SH-SY5Y (cell line): ENCODE results near the gene PHKB.

ENCODE experiments used
- GATA2 ChIP-seq: IDR thresholded peaks from 2 replicates; pipeline ENCODE4 v1.6.1; 2011; ENCODE audit warnings: mild to moderate bottlenecking, low read depth, low read length
- GATA3 ChIP-seq: IDR thresholded peaks from 2 replicates; pipeline ENCODE4 v1.6.1; 2011; ENCODE audit warnings: low read depth, mild to moderate bottlenecking, low read length, moderate library complexity

DNA sequence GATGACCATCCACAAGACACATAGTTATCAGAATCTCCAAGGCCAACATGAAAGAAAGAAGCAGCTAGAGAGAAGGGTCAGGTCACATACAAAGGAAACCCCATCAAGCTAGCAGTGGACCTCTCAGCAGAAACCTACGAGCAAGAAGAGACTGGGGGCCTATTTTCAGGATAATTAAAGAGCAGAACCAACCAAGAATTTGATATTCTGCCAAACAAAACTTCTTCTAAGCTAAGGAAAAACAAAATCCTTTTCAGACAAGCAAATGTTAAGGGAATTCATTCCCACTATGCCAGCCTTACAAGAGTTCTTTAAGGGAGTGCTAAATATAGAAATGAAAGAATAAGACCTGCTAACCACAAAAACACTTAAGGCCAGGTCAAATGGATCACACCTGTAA, 48.1 kb upstream of the PHKB start:
- TF ChIP-seq GATA3 (no peak), GATA2 (no peak)
